Activated CD8-positive, alpha-beta memory T cell treated with anti-CD3 and anti-CD28 coated beads, Interleukin-2, amount 50 U/mL, for 1 hour (primary cell): ENCODE measurements around the gene LASP1.

ENCODE experiments used
- DNase-seq: peaks from one replicate; pipeline ENCODE4 v3.0.0-alpha.2; 2020; ENCODE audit errors: extremely low read depth

The LASP1 gene

DNA sequence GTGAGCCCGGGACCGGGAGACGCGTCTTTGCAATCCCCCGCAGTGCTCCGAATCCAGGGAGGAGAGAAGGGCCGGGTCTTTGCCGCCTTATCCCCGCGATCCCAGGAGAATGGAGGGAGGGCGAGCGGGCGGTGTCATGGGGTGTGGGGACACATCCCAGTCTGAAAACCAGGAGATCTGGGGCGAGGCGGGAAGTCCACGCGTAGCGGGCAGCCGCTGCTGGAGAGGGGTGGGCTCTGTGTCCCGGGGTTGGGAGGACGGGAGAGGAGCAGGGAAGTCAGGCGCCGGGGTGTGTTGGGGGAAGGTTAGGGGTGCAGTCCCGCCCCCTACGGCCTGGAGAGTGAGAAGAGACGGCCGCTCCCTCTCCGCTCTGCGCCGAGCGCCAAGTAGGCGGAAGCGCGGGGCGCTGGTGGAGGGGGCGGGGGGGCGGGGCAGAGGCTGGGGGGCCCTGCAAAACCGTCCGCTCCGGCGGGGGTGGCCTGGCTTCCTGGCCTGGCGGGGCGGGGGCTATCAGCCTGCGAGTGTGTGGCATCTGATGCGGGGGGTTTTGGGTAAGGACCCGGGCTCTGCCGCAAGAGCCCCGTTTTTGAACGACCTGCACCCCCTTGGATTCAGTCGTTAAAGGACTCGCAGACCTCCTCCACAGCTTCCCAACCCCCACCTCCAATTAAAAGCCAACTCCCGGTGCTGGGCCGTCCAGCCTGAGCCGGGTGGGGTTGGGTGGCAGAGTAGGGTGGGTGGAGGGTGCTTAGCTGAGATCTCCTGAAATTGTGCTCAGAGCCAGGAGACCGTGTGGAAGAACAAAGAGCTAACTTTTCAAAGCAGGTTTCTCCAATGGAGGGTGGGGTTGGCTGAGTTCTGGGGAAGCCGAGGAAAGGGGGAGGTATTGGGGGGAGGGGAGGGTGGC, 654 bp downstream of the LASP1 start:
- DNase-seq, result peak; percentile 36

DNA sequence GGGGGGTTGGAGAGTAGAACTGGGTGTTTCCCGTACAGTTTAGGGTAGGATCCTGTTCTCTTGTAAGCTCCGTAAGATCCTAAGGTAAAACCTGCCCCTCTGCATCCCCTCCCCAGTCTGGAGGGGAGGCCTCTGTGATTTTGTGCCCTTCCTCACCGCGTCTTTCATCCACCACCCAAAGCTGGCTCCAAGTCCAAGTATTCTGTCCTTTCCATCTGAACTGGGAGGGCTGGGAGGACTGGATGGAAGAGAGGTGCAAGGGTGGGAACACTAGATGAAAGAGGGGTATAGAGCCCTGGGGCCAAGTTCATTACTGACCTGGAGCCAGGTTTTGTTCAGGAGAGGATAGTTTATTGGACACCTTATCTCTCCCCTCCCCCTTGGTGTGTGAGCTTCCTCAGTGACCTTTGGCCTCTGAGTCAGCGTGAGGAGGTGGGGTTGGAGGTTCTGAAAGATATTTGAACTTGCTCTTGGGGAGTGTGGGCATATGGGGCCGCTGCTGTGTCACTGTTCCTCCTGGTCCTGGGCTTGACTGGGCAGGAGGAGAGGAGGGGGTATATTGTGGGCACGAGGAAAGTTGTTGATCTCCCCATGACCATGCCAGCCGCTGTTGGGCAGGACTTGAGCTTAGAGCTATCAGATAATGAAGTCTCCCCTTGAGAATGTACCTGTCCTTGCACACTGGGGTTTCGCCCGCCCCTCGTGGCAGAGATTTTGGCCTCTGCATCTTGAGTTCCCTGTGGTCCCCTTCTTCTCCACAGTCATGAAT, 1.6 kb downstream of the LASP1 start:
- peak; percentile 34 for DNase-seq

DNA sequence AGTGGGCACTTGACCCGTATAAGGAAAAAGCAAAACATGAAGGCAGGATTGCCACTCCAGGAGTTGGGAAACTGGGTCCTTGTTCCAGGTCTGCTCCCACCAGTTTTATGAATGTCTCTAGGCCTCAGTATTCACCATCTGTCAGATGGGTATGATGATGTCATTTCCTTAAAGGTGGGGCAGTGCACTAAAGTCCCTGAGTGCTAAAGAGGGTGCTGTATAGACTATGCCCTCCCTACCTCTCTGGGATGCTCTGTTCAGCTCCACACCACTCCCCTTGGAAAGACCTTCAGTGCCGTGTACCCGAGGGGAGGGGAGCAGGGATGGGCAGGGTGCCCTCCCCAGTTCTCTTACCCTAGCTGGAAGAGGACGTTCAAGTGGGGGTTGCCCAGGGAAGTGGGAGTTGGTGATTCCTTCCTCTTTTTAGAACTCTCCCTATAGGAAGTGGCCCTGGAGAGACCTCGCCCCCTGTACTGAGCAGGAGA, 2.2 kb downstream of the LASP1 start:
- no peak for DNase-seq

DNA sequence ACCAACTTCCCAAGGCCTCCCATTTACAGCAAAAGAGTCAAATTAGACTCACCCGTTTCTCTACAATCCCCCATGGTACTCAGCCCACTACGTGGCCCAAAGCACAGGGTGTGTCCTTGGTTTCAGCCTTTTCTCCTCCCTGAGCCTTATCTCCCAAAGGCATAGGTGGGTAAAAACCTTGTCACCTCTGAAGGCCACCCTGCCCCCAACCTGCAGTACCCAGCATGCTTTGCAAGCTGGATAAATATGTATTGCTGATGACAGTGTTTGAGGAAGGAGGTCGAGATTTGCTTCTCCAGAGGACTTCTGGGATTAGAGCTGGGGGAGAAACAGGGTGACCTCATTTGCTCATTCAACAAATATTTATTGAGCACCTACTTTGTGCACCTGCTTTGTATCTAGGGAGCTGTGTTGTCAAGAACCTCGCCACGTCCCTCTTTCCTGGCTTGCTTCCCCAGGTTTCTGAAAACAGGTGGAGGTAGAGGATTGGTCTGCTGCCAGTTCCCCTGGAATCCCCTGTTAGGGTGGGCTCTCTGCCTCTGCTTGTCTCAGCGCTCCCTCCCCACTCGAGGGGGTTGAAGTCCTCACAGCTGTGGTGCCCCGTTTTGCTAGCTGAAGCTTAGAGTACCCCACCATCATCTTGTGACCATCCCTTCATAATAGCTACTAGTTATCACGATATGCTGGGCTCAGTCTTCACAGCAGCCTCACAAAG, 3.0 kb downstream of the LASP1 start:
- DNase-seq, result no peak

DNA sequence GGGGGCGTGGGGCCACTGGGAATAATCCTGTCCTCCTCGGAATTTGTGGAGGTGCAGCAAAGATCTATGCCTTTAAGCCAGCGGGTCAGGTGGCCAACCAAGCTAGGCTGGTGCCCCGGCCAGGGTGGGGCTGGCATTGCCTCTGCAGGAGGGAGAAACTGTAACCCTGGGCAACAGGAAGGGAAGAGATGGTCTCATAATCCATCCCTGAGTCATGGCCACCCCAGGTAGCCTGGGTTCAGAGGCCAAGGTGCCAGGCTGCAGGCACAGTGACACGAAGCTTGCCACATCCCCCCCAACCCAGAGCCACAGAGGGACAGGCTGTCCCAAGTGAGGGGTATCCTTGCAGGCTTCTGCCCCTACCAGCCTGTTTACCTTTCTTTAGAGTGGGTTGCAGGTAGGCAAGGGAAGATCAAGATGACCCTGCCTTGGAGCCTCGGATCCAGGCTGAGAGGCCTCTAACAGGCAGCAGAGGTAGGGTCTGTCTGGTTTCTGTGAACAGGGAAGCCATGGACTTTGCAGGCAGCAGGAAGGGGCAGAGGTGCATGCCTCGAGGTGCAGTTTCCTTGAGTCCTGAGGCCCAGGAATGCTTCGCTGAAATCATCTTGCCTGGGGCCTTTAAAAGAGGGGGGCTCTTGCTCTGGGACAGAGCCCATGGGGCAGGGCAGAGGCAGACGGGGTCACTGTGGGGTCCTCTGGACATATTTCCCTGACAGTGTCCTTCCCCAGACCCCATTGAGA, 4.0 kb downstream of the LASP1 start:
- no peak for DNase-seq

DNA sequence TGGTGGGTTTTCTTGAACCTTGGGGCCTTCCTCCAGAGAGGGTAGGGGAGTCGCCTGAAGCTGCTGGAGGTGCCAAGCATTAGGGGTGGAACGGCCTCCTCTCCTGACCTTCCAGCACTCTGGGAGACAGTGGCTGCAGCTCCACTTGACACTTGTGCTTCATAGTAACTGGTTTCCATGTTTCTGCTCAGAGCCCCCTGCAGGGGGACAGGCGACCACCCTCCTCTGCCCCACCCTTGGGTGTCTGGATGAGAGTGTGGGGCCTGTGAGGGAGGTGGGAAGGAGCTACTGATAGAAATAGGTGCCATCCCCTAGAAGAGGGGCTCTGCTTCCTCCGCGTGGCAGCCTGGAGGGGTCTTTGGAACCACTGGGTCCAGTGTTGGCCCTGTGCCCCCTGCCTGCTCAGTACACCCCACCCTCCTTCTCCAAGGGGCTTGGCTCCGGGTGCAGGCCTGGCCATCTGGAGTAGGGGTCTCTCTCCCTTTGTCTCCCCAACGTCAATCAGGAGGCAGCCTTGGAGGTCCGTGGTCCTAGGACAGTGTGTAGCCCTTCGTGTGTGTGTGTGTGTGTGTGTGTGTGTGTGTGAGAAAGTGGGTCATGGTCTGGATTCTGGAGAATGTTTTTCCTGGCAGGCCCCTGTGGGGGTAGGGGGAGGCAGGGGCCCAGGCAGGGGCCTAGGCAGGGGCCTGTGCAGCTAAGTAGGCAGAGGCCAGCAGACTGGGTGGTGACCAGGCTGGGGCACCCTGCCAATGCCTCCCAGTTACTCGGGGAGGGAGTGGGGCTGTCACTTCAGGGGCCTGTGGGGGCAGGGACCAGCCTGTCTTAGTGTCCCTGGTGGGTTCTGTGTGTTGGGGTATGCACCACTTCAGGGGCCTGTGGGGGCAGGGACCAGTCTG, 4.9 kb downstream of the LASP1 start:
- DNase-seq, result no peak

DNA sequence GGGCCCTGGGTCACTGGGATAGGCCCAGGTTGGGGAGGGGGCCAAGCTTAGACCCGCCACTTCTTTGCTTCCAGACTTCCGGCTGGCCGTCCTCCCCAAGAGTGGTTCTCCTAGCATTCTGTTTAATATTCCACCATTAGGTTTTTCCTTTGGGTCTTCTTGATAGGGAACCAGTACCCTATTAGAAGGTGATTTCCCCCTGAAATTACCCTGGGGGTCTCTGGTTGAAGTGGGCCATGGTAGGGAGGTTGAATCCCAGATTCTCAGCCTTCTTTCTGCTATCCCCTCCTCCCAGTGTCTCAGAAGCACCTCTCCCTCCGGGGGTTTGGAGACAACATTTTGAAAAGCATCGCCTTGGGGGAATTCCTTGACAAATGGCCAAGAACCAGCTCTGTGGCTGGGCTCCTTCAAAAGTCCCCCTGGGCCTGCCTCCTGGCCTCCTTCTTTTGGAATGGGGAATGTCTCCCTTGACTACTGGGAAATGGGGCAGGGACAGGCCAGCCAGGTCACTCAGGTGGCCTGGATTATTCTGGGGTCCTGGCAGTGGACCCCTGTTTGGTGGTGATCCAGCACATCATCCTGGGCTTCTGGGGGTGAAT, 5.7 kb downstream of the LASP1 start:
- no peak for DNase-seq

DNA sequence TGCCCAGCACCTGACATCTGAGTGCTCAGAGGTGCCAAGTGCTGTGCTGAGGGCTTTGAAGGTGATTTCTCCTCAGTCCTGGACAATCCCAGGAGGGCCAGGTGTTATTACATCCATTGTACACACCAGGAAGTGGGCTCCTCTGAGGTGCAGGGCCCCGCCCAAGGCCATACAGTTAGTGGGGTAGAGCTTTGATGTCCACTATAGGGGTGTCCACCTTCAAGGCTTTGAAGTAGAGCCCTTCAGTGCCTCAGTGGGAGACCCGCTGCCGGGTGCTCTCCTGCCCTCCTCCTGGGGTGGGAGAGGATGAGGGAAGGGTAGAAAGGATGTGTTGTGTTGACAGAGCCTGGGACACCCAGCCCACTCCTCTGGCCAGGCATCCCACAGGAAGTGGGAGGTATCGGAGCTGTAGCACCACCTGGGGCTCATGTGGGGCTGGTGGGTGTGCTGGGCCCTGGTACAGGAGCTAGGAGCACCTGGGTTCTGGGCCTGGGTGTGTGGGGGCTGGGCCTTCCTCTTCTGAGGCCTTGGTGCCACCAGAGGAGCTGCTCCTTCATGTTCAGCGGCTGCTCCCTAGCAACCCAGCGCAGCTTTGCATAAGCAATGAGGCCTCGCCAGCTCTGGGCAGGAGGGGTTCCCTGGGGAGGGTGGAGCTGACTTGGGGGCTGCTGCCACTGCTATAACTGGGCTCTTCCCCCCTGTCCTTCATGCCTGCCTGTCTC, 7.4 kb downstream of the LASP1 start:
- DNase-seq, result peak; percentile 43

DNA sequence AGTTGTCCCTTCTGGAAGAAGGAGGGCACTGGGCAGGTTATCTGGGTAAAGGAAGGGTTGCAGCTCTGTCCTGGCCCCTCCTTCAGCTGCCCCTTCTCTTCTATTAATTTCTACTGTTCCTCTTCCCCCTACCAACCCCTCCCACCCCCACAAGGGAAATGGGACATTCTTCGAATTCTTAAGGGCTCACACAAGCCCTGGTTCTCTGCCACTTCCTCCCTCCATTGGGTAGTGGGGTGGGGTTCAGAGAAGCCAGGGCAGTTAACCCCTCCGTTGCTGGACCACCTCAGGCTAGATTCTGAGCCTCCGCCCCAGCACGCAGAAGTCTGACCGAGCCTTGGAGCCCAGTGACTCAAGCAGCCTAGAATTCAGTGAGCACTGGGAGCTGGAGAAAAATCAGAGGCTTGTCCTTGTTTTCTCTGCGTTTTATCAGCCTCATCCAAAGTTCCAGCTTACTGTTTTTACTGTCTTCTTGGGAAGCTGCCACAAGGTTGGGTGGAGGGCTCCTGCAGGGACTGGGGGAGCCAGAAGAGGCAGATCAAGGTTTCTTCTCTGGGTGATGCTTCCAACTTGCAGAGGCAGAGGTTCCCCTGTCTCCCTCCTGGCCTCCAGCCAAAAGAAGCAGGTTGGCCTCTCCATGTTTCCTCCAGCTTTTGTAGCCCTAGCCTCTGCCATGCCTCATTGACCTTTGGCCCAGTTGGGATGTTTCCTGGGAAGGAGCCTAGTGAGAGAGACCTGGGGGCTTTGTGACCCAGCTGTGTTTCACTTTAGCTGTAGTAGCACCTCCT, 10.2 kb downstream of the LASP1 start:
- no peak for DNase-seq

DNA sequence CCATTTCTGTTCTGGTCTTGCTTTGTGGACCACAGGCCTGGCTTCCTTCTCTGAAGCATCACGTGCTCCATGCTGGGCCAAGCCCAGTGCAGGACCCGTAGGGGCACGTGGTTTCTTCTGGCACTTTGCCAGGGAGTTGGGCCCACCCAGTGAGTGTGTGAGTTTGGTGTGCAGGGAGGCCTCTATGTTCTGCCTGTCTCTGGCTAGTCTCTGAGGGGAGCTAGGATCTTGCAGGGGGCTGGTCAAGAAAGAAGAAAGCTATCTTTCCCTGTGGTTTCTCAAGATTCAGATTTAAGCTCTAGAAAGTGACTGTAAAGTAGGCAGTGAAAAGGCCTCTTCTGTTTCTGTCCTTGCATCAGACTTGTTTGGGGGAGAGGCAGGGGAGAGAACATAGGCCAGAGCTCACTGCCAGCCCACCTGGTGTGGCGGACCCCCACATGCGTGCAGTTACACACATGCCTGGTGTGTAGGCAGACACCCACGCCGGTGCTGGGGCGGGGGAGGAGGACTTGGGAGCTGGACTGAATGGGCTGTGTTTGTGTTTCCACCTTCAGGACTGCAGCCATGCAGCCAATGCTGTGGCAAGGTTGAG, 11.8 kb downstream of the LASP1 start:
- no peak for DNase-seq

DNA sequence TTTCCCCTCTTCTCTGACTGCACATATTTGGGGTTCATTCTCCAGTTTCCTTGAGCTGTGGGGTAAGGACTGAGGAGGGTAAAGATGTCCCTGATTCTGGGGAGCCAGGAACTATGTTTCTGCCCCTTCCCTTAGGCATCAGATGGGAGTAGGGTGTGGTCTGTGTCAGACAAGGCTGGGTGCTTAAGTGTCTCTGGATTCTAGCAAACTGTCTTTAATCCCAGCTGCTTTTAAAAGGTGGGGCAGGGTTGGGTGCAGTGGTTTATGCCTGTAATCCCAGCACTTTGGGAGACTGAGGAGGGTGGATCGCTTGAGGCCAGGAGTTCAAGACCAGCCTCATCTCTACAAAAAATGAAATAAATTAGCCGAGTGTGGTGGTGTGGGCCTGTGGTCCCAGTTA, 13.0 kb downstream of the LASP1 start:
- no peak for DNase-seq

DNA sequence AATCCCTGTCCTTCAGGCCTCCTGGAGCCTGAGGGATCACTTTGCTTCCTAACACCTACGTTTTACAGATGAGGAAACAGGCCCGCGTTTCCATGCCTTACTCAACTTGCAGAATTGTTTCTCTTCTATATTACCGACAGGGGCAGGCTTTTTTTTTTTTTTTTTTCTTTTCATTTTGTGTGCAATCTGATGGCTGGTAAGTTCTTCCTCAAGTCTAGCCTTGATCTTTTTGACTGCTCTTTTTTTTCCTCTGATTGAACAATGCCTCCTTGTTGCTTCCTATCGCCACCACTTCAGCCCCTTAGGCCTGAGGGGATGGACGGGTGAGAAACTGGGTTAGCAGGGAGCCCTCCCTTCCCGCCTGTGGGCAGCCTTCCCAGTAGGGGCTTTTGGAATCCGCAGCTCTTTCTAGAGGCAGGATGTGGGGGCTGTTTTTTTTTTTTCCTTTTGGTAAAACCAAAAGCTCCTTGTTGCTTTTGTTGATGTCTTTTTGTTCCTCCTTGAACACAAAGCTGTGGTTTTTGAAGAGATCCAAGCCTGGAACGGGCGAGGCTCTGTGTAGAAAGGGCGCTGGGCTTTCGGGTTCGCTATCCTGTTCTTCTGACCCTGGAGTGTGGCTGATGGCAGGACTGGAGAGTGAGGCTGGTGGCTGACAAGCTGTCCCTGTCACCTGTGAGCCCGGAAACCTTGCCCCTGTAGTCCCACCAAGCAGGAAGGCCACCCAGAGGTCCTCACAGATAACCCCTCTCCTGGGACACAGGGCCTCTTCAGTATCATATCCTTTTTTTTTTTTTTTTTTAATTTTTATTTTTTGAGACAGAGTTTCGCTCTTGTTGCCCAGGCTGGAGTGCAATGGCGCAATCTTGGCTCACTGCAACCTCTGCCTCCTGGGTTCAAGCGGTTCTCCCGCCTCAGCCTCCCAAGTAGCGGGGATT, 14.0 kb downstream of the LASP1 start:
- no peak for DNase-seq

DNA sequence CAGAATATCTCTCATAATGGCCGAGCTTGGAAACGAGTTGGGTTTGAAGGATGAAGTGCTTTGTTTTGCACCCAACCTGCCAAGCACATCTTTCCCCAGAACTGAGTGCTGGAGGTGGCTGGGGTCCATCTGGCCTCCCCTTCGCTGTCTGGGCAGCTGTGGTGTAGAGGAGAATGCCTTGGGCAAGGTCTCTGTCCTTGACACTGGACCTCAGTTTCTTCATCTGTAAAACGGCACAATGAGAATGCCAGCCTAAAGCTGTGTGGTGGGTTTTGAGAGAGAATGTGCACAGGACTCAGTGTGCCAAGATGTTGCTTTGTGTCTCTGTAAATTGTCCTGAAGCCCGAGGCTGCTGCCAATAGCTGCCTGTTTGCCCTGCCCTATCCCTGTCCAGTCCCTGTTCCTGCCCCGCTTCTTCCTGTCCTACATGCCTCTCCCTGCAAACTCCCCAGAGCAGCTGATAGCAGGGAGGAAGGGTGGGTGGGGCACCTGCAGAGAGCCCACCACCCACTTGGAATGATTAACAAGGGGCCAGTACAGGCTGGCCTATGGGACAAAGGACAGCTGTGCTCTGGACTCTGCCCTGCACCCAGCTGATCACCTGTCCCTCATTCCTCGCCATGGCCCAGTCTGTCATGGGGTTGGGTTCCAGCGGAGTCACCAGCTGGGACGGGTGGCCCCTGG, 15.3 kb downstream of the LASP1 start:
- no peak for DNase-seq

DNA sequence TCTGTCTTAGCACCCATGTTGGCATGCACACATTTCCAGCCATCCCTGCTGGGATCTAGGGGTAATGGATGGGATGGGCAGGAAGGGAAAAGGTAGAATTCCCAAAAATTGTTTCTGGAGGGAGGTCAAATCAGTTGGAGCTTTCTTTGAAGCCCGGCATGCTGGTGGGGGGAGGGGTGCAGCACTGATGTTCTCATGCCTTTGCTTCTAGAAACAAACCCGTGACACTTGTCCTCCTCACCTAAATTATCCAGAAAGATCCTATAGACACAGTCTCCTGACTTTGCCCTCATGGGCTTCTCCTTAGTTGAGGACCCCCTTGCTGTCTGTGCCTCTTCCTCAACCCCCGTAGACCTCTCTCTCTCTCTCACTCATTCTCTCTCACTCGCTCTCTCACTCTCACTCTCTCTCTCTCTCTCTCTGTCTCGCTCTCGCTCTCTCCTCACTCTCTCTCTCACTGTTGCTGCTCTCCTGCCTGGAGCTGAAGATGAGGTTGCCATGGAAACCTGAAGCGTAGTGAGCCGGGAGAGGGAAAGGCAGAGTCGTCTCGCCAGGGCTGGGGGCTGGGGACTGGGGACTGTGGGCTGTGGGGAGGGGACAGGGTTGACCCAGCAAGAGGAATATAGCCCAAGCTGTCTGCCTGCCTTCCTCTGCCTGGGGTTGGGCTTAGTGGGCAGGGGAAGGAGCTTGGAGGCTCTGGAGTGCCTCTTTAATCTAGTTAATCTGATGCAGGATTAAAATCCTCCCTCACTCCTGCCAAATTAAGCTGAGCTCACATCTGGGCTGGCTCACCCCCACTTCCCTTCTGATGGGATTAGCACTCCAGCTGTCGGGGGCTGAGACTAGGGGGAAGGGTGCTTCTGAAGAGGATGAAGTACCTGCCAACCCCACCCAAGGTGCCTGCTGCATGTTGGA, 16.1 kb downstream of the LASP1 start:
- DNase-seq, result no peak

DNA sequence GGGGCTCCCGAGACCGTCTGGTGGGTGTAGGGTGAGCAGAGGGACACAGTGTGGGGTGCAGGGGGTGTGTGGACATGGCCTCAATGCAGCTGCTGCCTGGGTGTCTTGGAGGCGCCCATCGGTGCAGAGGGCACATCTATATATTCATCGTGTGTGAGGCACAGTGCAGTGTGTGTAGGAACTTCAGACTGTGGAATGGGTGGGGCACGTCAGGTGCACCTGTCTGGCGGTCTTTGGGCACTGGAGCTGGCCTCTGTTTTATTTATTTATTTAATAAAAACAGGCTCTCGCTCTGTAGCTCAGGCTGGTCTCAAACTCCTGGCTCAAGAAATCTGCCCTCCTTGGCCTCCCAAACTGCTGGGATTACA, 16.8 kb downstream of the LASP1 start:
- DNase-seq, result no peak
